HG02852 (cell line): Measurements from ENCODE around the gene MROH8.
"Not testable (repeated sequence)": the region's sequence is repeated elsewhere in the genome, so short reads cannot be mapped to it uniquely, and the experiment has no call there.

Source experiments
- ATAC-seq: cut with Tn5 transposase; IDR thresholded peaks from one replicate; pipeline ENCODE4 v1.9.1; 2021; ENCODE audit warnings: mild to moderate bottlenecking, moderate library complexity; ENCODE audit not compliant: unreplicated experiment

Gene MROH8

DNA sequence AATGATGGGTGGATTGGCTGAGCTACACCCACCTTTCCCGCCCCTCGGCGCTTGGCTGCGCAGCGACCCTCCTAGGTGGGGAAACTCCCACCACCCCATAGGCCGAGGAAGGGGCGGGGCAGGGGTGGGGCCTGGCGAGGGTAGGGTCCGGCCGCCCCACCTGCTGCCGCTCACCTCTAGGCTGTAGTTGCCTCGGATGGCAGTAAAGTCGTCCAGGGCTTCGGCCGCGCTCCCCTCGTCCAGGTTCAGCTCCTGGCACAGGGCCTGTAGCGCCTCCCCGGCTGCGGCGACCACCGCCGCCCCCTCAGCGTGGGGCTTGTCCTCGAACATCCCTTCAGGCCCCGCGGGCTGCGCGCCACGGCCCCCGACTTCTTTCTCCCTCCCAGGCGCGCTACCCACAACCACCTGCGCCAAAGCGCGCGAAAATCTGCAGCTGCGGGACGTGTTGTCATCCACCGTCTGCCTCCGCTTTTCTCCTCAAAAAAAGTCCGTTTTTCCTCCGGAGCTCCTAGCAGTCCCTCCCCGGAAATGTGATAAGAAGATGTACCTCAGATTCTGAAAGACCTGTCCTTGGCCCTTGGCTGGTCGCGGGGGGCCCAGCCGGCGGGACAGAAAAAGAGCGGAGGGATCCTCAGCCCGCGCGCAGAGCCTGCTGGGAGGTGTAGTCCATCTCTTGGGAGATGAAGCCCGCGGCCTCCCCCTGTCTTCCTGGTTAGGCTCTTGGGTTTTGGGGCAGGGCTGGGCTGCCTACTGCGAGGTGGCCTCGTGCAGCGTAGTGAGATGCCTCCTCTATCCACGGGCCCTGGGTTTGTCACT is 83.5 kb downstream of the MROH8 start, which contains the start of gene RBL1:
RBL1 (minus strand) TSS at position 399 of the 816 bp plus-strand sequence; CDS start at position 330, 69 bp downstream.
- ATAC-seq: peak; percentile 71

DNA sequence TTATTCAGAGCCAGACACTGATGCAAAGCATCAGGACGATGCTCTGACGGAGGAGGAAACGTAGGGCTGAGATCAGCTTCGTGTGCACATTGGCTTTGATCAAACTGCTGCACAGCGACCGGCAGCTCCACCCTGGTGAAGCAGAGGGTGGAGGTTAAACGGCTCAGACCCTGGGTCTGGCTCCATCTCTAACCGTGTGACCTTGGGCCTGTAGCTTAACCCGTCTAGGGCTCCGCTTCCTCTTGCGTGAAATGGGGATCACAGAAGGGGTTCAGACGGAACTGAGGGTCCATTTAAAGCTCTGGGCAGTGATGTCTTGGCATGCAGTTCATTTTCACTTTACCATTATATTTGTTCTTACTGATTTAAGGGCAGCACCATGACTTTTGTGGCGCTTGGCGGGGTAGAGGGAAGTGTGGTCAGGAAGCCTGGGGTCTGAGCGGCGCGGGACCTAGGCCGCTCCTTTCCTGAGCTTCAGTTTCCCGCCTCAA is 84.2 kb downstream of the MROH8 start:
- ATAC-seq: peak; percentile 12

DNA sequence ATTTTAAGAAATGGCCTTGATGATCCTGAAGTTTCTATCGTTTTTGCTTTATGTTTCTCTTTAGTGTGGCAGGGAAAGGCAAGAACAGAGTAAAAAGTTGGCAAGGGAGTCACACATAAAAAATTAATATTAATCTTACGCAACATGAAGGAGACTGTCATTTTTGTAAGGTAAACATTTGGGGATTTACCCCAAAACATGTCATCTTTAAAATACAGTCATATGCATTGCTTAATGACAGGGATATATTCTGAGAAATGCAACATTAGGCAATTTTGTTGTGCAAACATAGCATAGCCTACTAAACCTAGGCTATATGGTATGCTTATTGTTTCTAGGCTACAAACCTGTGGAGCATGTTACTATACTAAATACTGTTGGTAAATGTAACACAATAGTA is 88.9 kb downstream of the MROH8 start:
- ATAC-seq: no peak

DNA sequence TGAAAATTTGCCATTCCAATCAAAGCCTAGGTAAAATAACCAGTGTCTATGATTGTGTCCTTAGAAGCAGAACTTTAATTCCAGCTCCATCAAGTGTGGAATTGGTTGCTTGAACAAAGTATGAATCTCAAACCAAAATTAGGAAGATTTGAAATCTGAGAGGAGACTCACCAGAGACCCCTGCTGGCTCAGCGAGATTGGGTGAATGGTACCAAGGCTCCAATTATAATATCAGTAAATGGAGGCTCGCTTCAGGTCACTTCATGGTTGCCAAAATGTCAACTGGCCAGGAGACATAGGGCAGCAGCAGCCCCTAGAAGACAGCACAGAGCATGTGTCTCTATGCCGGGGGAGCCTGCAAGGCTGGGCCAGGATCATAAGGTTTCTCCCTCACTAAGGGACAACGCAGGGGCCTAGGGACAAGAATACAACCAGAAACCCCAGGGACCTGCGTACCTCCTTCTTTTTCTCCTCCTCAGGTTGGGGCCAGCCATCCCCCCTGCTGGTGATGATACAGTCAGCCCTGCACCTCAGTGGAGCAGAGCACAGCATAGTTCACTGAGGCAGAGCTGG is 97.5 kb downstream of the MROH8 start:
- ATAC-seq: no peak

DNA sequence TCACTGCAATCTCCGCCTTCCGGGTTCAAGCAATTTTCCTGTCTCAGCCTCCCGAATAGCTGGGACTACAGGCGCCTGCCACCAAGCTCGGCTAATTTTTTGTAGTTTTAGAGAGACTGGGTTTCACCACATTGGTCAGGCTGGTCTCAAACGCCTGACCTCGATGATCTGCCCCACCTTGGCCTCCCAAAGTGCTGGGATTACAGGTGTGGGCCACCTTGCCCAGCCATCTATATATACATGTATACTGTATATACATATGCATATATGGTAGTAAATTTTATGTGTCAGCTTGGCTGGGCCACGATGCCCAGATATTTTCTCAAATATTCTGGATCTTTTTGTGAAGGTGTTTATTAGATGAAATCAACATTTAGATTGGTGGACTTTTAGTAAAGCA is 102.3 kb downstream of the MROH8 start:
- ATAC-seq: no peak

DNA sequence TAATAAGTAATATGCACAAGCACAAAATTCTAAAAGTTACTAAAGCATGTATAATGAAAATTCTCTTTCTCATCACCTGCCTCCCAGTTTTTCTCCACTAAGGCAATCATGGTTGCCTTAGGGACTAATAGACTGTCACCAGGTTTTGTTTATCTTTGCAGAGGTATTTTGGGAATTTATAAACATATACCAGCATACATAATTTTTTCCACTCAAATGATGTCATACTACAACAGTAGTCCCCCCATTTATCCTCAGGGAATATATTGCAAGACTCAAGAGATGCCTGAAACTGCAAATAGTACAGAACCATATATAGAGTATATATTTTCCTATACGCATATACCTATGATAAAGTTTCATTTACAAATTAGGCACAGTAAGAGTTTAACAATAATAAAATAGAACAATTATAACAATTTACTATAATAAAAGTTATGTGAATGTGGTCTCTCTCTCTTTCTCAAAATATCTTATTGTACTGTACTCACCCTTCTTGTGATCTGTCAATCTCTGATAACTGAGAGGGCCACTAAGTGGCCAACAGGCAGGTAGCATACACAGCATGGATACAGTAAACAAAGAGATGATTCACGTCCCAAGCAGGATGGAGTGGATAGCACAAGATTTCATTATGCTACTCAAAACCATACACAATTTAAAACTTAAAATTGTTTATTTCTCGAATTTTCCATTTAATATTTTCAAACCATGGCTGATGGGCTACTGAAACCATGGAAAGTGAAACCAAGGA is 103.2 kb downstream of the MROH8 start:
- ATAC-seq: no peak

DNA sequence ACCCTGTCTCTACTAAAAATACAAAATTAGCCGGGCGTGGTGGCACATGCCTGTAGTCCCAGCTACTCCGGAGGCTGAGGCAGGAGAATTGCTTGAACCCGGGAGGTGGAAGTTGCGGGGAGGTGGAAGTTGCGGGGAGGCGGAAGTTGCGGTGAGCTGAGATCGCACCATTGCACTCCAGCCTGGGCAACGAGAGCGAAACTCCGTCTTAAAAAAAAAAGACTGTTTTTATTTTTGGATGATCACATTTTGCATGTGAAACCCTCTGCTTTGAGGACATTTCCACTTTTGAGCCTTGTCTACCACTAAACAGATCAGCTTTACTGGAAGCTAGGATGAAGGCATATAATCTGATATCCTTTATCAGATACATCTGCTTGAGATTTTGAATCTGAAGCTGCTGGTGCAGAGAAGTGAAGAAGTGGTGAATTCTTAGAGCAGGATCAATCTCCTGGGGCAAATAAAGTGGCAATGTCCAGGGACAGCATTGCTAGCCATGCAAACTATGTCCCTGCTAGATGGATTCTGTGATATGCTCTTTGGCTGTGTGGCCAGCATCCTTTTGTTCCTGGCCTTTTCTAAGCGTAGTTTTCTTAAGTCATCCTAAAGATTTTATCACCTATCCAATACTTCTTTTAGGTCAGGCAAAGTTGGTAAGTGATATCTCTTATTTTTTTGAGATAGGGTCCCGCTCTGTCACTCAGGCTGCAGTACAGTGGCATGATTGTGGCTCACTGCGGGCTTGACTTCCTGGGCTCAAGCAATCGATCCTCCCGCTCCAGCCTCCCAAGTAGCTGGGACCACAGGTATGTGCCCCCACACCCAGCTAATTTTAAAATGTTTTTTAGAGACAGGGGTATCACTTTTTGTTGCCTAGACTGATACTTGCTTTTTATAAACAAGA is 106.8 kb downstream of the MROH8 start:
- no peak for ATAC-seq

DNA sequence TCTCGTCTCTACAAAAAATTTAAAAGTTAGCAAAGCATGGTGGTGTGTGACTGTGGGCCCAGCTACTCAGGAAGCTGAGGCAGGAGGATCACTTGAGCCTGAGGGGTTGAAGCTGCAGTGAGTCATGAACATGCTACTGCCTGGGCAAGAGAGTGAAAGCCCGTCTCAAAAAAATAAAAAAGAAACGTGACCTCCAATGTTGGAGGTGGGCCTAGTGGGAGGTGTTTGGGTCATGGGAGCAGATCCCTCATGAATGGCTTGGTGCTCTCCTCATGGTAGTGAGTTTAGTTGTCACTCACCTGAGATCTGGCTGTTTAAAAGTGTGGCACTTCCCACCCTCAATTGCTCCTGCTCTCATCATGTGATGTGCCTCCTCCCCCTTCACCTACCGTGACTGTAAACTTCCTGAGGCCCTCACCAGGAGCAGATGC is 107.9 kb downstream of the MROH8 start:
- no peak for ATAC-seq

DNA sequence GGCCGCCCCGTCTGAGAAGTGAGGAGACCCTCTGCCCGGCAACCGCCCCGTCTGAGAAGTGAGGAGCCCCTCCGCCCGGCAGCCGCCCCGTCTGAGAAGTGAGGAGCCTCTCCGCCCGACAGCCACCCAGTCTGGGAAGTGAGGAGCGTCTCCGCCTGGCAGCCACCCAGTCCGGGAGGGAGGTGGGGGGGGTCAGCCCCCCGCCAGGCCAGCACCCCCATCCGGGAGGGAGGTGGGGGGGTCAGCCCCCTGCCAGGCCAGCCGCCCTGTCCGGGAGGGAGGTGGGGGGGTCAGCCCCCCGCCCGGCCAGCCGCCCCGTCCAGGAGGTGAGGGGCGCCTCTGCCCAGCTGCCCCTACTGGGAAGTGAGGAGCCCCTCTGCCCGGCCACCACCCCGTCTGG is 109.8 kb downstream of the MROH8 start:
- not testable (repeated sequence) for ATAC-seq

DNA sequence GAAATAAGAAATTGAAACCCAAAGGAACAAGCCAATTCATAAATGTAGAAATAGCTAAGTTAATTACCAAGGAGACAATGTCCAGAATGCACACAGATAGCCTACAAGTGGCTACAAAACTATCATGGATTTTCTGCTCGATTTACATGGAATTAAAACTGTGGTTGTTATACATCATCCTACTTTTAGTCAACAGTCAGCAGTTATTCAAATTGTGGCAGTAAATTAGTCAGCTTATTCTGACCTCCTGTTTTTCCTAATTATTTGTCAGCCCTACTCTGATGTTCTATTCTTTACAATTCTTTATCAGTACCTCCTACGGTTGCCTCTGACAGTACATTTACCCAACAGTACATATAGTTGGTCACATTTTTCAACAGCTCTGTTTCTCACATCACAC is 113.2 kb downstream of the MROH8 start:
- ATAC-seq: no peak

DNA sequence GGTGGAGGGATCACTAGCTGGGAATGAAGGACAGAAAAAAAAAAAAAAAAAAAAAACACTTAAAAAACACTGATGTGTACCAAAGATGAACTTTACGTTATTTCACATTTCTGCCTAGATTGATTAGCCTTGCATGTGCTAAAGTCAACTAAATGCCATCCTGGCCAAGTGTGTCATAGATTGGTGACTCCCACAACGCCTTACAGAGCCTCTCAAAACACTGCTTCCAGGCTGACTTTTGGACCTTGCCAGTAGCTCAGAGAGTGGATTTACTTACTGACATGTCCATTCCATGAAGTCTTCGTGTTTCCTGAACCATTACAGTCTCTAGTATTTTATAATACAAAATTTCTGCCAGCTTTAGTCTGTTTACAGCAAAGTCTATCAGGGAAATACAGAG is 124.1 kb downstream of the MROH8 start:
- ATAC-seq: no peak

DNA sequence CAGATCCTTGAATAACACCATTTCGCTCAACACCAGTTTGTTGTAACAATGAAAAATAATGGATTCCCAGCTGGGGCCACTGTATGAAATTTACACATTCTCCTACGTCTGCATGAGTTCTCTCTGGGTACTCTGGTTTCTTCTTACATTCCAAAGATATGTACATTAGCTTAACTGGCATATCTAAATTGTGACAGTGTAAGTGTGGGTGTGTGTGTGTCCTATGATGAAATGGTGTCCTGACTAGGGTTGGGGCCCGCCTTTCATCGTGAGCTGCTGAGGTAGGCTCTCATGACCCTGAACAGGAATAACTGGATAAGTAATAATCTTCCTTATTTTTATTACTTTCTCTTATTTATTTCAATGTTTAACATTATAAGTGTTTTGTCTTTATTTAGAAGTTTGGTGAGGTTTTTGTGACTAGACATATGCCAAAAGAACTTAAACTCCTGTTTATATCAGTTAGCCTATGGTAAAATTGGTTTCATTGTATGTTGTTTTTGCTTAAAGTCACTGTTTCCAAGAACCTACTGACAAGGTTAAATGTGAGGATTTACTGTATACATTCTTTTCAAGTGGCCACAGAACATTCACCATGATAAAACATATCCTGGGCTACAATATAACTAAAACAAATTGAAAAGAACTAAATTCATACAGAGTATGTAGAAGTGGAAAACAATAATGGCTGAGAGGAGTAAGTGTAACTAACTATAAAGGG is 126.0 kb downstream of the MROH8 start:
- ATAC-seq: no peak
